Cardiac muscle cell (in vitro differentiated cells and primary cell): ENCODE data around the gene ERBB4. TPM values are rescaled to one million over a fixed set of nuclear protein-coding genes. Genes with fewer than 3 reads are reported as not detected.

ENCODE experiments used
- DNase-seq, 2 donors: peaks; one replicate each; pipeline versions ENCODE4 v3.0.0 to v3.0.0-alpha.2; 2010 to 2017; ENCODE audit warnings: low read depth in 1 of 2, low spot score in 1 of 2
- H3K27ac ChIP-seq: fragments of 200-600 bp; sonication (generic); 2 replicates; pipeline ENCODE4 v1.5.1; 2016
- H3K27me3 ChIP-seq: fragments of 200-600 bp; sonication (generic); 2 replicates; pipeline ENCODE4 v1.6.0; 2016; ENCODE audit warnings: control low read depth
- H3K36me3 ChIP-seq: fragments of 200-600 bp; sonication (generic); 2 replicates; pipeline ENCODE4 v1.5.1; 2016; ENCODE audit warnings: control low read depth
- H3K4me1 ChIP-seq: fragments of 200-600 bp; sonication (generic); 2 replicates; pipeline ENCODE4 v1.8.1; 2017; ENCODE audit warnings: low read depth, mild to moderate bottlenecking, mixed run types
- H3K4me3 ChIP-seq: fragments of 200-600 bp; sonication (generic); 2 replicates; pipeline ENCODE4 v1.5.1; 2016; ENCODE audit warnings: mild to moderate bottlenecking
- H3K9me3 ChIP-seq: fragments of 200-600 bp; sonication (generic); 2 replicates; pipeline ENCODE4 v1.5.1; 2017; ENCODE audit warnings: low read depth, mild to moderate bottlenecking, control low read depth
- polyA plus RNA-seq: library from polyadenylated mRNA; unstranded; fragments of >200 nt; fragmentation: Nextera tagmentation; extraction: Ambion mirVana; gene quantifications from 2 replicates; pipeline ENCODE4 v1.2.1, GENCODE V29; 2016
- total RNA-seq: library from RNA; depleted of rRNA; stranded (reverse); fragments of >200 nt; gene quantifications from 2 replicates; pipeline ENCODE4 v1.2.3, GENCODE V29; 2016
- TF ChIP-seq, protein P1 (sequence below): IDR thresholded peaks from 2 replicates; pipeline ENCODE4 v1.5.1; 2012; ENCODE audit warnings: low read depth, mild to moderate bottlenecking, low read length

ERBB4 gene
- total and polyA plus RNA-seq, 2 experiments from 2014 or later, result 38.1 to 42.1 TPM

DNA sequence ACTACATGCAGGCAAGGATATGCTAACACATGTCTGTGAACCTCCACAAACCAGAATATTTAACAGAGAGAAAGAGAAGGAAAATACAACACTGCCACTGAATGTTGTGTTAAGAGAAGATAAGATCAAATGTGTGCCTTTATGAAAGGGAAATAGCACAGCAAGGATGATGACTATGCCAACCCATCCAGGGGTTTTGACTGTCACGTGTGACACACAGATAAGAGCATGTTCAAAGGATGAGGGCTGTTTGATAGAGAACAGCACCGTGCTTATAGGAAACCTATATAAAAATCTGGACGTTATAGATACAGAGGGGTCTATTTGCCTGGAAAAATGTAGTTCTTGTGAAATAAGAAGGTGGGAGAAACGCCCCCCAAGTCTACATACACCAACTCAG, 1070.4 kb downstream of the ERBB4 start:
- H3K27me3 ChIP-seq, result no peaks in the 10 kb centered on the region
- no peak for DNase-seq
- TF ChIP-seq, protein P1, sequence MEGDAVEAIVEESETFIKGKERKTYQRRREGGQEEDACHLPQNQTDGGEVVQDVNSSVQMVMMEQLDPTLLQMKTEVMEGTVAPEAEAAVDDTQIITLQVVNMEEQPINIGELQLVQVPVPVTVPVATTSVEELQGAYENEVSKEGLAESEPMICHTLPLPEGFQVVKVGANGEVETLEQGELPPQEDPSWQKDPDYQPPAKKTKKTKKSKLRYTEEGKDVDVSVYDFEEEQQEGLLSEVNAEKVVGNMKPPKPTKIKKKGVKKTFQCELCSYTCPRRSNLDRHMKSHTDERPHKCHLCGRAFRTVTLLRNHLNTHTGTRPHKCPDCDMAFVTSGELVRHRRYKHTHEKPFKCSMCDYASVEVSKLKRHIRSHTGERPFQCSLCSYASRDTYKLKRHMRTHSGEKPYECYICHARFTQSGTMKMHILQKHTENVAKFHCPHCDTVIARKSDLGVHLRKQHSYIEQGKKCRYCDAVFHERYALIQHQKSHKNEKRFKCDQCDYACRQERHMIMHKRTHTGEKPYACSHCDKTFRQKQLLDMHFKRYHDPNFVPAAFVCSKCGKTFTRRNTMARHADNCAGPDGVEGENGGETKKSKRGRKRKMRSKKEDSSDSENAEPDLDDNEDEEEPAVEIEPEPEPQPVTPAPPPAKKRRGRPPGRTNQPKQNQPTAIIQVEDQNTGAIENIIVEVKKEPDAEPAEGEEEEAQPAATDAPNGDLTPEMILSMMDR, result no peak
- no peaks in the 10 kb centered on the region for H3K36me3 ChIP-seq
- H3K27ac ChIP-seq, result no peak overlapping the region
- no peaks in the 10 kb centered on the region for H3K9me3 ChIP-seq
- no peak overlapping the region for H3K4me3 ChIP-seq
- H3K4me1 ChIP-seq, result peaks cover 29% of the 10 kb centered on the region

DNA sequence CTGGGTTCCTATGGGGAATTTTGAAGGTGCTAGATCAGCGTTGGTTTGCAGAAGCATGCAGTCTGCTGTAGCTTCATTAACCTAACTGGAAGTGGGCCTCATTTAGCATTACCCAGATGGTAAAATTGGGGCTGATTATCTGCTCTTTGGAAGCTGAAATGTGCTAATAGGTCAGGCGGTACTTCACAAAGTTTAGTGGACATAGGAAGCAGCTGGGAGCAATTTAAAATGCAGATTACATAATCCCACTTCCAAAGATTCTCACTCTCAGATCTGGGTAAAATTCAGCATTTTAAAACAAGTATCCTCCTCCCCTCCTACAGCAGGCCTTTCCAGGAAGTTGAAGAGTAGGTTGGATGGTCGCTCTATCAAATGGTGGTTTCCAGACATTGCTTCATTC, 1075.2 kb downstream of the ERBB4 start:
- TF ChIP-seq, protein P1, result no peak
- Histone ChIP-seq H3K27ac (no peak overlapping the region), H3K4me1 (peaks cover 16% of the 10 kb centered on the region), H3K27me3 (no peaks in the 10 kb centered on the region), H3K9me3 (no peaks in the 10 kb centered on the region), H3K4me3 (no peak overlapping the region), H3K36me3 (no peaks in the 10 kb centered on the region)
- DNase-seq, result no peak

DNA sequence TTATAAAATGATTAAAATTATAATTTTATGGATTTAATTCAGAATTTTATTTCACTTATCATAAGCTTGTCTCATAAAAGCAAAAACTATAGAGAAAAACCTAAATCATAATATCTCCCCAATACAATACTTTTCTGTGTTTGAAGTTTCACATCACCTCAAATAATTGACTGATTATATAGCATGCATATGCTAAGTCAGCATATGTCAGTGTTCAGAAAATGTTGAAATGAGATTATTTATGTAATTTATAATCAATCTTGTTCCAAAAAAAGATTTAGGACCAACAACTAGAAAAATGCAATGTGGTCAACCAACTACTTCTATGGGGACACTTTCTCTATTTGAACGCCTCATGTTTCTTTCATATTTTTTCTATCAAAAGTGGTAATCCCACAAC, 1079.6 kb downstream of the ERBB4 start:
- peaks cover 13% of the 10 kb centered on the region for H3K4me1 ChIP-seq
- no peak overlapping the region for H3K4me3 ChIP-seq
- no peak for DNase-seq
- no peak overlapping the region for H3K27ac ChIP-seq
- TF ChIP-seq, protein P1, result no peak
- H3K9me3 ChIP-seq, result no peaks in the 10 kb centered on the region
- H3K36me3 ChIP-seq, result no peaks in the 10 kb centered on the region
- no peaks in the 10 kb centered on the region for H3K27me3 ChIP-seq

DNA sequence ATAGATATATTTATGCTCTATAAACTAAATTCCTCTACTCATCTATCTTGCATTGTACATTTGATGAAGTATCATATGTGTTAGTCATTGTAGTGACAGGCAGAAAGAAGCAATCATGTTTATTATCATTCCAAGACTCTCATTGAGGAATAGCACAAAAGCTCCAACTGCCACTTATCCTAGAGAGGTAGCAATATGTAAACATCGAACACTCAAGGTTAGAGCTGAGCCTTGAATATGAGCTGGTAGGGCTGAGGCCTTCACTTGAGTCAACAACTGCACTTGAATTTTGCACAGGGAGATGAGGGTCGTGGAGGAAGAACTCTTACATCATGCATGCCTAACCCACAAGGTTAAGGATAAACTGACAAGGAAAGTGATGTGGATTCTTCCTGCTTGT, 1081.3 kb downstream of the ERBB4 start:
- TF ChIP-seq, protein P1, result no peak
- Histone ChIP-seq H3K9me3 (no peaks in the 10 kb centered on the region), H3K4me1 (peaks cover 13% of the 10 kb centered on the region), H3K27me3 (no peaks in the 10 kb centered on the region), H3K36me3 (no peaks in the 10 kb centered on the region), H3K27ac (peak overlapping the region; percentile 41), H3K4me3 (no peak overlapping the region)
- peak in 1 of 2 donors; percentile 40 for DNase-seq

DNA sequence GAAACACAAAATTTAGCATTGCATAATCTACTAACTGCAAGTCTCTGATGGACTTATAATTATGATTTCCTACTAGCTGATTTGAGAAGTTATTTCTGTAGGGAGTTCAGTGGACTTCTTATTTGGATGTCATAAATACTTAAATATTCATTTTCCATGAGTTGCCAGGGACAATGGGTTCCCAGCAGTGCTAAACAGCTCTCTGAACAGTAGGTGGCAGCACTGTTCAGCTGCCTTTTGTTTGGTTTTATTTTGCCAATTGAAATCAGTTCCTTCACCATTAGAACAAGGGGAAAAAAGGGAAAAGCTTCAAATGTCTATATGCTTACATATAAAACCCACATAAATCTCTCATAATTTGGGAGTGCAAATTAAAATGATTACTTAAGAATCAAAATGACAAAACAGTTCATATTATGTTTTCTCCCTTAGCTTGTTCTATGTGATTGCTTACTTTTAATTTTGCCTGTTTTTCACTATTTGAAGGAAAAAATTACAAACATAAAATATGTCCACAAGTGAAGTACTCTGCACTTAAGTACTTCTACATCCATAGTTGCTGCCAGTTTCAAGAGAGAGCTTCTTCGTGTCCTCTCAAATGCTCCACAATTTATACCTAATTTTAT, 1083.3 kb downstream of the ERBB4 start:
- DNase-seq, result peak; percentile 61 to 62
- H3K4me3 ChIP-seq, result no peak overlapping the region

More for the DNA sequence above, 1083.3 kb downstream of the ERBB4 start:
- peaks cover 20% of the 10 kb centered on the region for H3K4me1 ChIP-seq
- H3K36me3 ChIP-seq, result no peaks in the 10 kb centered on the region
- H3K27me3 ChIP-seq, result no peaks in the 10 kb centered on the region
- H3K27ac ChIP-seq, result peak overlapping the region; percentile 5
- TF ChIP-seq, protein P1, result peak; percentile 98
- H3K9me3 ChIP-seq, result no peaks in the 10 kb centered on the region
